ENCODE measurements around the gene CA10. TPM values are rescaled to one million over a fixed set of nuclear protein-coding genes. Genes with fewer than 3 reads are reported as not detected.

CA10 gene
- total RNA-seq, 1 donor from 2014 or later: not detected

- DNase-seq (ENCODE audit: extremely low spot score, unreplicated experiment): no peak
- no peak overlapping the region for H3K27ac Mint-ChIP-seq (ENCODE audit: unreplicated experiment)
- no peaks in the 10 kb centered on the region for H3K36me3 Mint-ChIP-seq (ENCODE audit: unreplicated experiment)
- TF ChIP-seq, protein P1, sequence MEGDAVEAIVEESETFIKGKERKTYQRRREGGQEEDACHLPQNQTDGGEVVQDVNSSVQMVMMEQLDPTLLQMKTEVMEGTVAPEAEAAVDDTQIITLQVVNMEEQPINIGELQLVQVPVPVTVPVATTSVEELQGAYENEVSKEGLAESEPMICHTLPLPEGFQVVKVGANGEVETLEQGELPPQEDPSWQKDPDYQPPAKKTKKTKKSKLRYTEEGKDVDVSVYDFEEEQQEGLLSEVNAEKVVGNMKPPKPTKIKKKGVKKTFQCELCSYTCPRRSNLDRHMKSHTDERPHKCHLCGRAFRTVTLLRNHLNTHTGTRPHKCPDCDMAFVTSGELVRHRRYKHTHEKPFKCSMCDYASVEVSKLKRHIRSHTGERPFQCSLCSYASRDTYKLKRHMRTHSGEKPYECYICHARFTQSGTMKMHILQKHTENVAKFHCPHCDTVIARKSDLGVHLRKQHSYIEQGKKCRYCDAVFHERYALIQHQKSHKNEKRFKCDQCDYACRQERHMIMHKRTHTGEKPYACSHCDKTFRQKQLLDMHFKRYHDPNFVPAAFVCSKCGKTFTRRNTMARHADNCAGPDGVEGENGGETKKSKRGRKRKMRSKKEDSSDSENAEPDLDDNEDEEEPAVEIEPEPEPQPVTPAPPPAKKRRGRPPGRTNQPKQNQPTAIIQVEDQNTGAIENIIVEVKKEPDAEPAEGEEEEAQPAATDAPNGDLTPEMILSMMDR (IDR thresholded peaks at IDR 0.05): no peak
- no peaks in the 10 kb centered on the region for H3K9me3 Mint-ChIP-seq (ENCODE audit: unreplicated experiment)
- no peak overlapping the region for H3K4me3 Mint-ChIP-seq (ENCODE audit: unreplicated experiment)
- H3K4me1 Mint-ChIP-seq (ENCODE audit: unreplicated experiment): no peaks in the 10 kb centered on the region
- H3K27me3 Mint-ChIP-seq (ENCODE audit: unreplicated experiment): no peaks in the 10 kb centered on the region
These were observed 338.3 kb downstream of the CA10 start for GRCh38 chr17:51820252-51820651.

GRCh38 chr17:51819341-51820219 is 338.9 kb downstream of the CA10 start:
- Mint-ChIP-seq H3K9me3 (ENCODE audit: unreplicated experiment) (no peaks in the 10 kb centered on the region), H3K27me3 (ENCODE audit: unreplicated experiment) (no peaks in the 10 kb centered on the region), H3K36me3 (ENCODE audit: unreplicated experiment) (no peaks in the 10 kb centered on the region), H3K4me3 (ENCODE audit: unreplicated experiment) (no peak overlapping the region), H3K27ac (ENCODE audit: unreplicated experiment) (no peak overlapping the region), H3K4me1 (ENCODE audit: unreplicated experiment) (no peaks in the 10 kb centered on the region)
- TF ChIP-seq, protein P1 (IDR thresholded peaks at IDR 0.05): no peak
- DNase-seq (ENCODE audit: extremely low spot score, unreplicated experiment): no peak

DNA sequence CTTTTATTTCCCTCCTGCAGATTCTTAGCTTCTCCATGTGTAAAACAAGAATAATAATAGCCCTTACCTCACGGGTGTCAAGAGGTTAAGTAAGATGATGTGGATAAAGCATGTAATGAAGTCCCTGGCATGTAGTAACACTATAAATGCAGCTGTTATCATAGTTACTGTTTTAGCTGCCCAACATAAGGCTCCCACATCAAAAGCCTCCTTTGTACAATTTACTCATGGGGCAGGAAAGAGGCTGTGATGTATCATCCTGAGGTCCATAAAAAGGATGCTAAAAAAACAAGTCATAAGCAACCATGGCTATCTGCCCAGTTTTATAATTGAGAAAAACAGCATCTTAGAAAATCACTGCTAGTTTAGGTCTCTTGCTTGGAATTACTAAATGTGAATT is 339.7 kb downstream of the CA10 start:
- Mint-ChIP-seq H3K4me3 (ENCODE audit: unreplicated experiment) (no peak overlapping the region), H3K27me3 (ENCODE audit: unreplicated experiment) (no peaks in the 10 kb centered on the region), H3K27ac (ENCODE audit: unreplicated experiment) (no peak overlapping the region), H3K36me3 (ENCODE audit: unreplicated experiment) (no peaks in the 10 kb centered on the region), H3K9me3 (ENCODE audit: unreplicated experiment) (no peaks in the 10 kb centered on the region), H3K4me1 (ENCODE audit: unreplicated experiment) (no peaks in the 10 kb centered on the region)
- TF ChIP-seq, protein P1 (IDR thresholded peaks at IDR 0.05): no peak
- no peak for DNase-seq (ENCODE audit: extremely low spot score, unreplicated experiment)

- no peak overlapping the region for H3K4me3 Mint-ChIP-seq (ENCODE audit: unreplicated experiment)
- no peaks in the 10 kb centered on the region for H3K9me3 Mint-ChIP-seq (ENCODE audit: unreplicated experiment)
- H3K4me1 Mint-ChIP-seq (ENCODE audit: unreplicated experiment): no peaks in the 10 kb centered on the region
- H3K27me3 Mint-ChIP-seq (ENCODE audit: unreplicated experiment): no peaks in the 10 kb centered on the region
- no peak overlapping the region for H3K27ac Mint-ChIP-seq (ENCODE audit: unreplicated experiment)
- TF ChIP-seq, protein P1 (IDR thresholded peaks at IDR 0.05): no peak
- DNase-seq (ENCODE audit: extremely low spot score, unreplicated experiment): no peak
- no peaks in the 10 kb centered on the region for H3K36me3 Mint-ChIP-seq (ENCODE audit: unreplicated experiment)
These were observed 340.6 kb downstream of the CA10 start for GRCh38 chr17:51817955-51818354.

GRCh38 chr17:51817117-51817516 is 341.4 kb downstream of the CA10 start:
- no peak for DNase-seq (ENCODE audit: extremely low spot score, unreplicated experiment)
- Mint-ChIP-seq H3K27ac (ENCODE audit: unreplicated experiment) (no peak overlapping the region), H3K4me3 (ENCODE audit: unreplicated experiment) (no peak overlapping the region), H3K4me1 (ENCODE audit: unreplicated experiment) (no peaks in the 10 kb centered on the region), H3K36me3 (ENCODE audit: unreplicated experiment) (no peaks in the 10 kb centered on the region), H3K27me3 (ENCODE audit: unreplicated experiment) (no peaks in the 10 kb centered on the region), H3K9me3 (ENCODE audit: unreplicated experiment) (no peaks in the 10 kb centered on the region)
- TF ChIP-seq, protein P1 (IDR thresholded peaks at IDR 0.05): no peak

Data from osteocyte (in vitro differentiated cells).